SK-N-SH (cell line): ENCODE measurements around the gene SP100.

Source experiments
- CTCF ChIP-seq: fragments of 200-600 bp; sonication (generic); IDR thresholded peaks from 2 replicates; pipeline ENCODE4 v1.6.1; 2017; ENCODE audit warnings: antibody characterized with exemption, mild to moderate bottlenecking, moderate library complexity
- EP300 ChIP-seq, 2 experiments: IDR thresholded peaks; 2 replicates each; pipeline versions ENCODE4 v1.4.0 to v1.6.1; 2012; ENCODE audit warnings: borderline replicate concordance in 1 of 2, low read depth in 1 of 2, low read length in 1 of 2
- RXRA ChIP-seq: IDR thresholded peaks from 2 replicates; pipeline ENCODE4 v1.4.0; 2012; ENCODE audit warnings: low read depth, mild to moderate bottlenecking, borderline replicate concordance

- TF ChIP-seq CTCF (no peak), RXRA (no peak), EP300 (IDR thresholded peaks at IDR 0.05; ENCODE audit: borderline replicate concordance in 1 of 2, low read depth in 1 of 2, low read length in 1 of 2) (no peak)
These were observed 5.7 kb upstream of the SP100 start for GRCh38 chr2:230410263-230410662.
